ENCODE data around the gene A4GALT. TPM values are rescaled to one million over a fixed set of nuclear protein-coding genes. Genes with fewer than 3 reads are reported as not detected.
"Not testable (repeated sequence)": the region's sequence is repeated elsewhere in the genome, so short reads cannot be mapped to it uniquely, and the experiment has no call there.

Gene A4GALT
- total RNA-seq, 1 donor from 2014 or later = not detected

GRCh38 chr22:42691440-42691839, 29.2 kb downstream of the A4GALT start:
- Mint-ChIP-seq H3K9me3 (no peaks in the 10 kb centered on the region), H3K4me3 (no peak overlapping the region), H3K27ac (no peak overlapping the region), H3K4me1 (no peaks in the 10 kb centered on the region), H3K36me3 (ENCODE audit: low read depth) (no peaks in the 10 kb centered on the region), H3K27me3 (no peaks in the 10 kb centered on the region)
- DNase-seq = no peak
- intact Hi-C loops (cut with micrococcal nuclease) = no loop called here

- Mint-ChIP-seq H3K4me1 (no peaks in the 10 kb centered on the region), H3K9me3 (no peaks in the 10 kb centered on the region), H3K36me3 (ENCODE audit: low read depth) (no peaks in the 10 kb centered on the region), H3K27ac (no peak overlapping the region), H3K4me3 (no peak overlapping the region), H3K27me3 (no peaks in the 10 kb centered on the region)
- intact Hi-C loops (cut with micrococcal nuclease) = no loop called here
- no peak for DNase-seq
Measured at GRCh38 chr22:42688241-42689211, 32.1 kb downstream of the A4GALT start.

GRCh38 chr22:42686756-42687491, 33.7 kb downstream of the A4GALT start:
- Mint-ChIP-seq H3K9me3 (no peaks in the 10 kb centered on the region), H3K27ac (no peak overlapping the region), H3K36me3 (ENCODE audit: low read depth) (no peaks in the 10 kb centered on the region), H3K4me1 (no peaks in the 10 kb centered on the region), H3K27me3 (peaks cover 5% of the 10 kb centered on the region), H3K4me3 (no peak overlapping the region)
- intact Hi-C loops (cut with micrococcal nuclease) = no loop called here
- no peak for DNase-seq

- H3K4me1 Mint-ChIP-seq = no peaks in the 10 kb centered on the region
- H3K27me3 Mint-ChIP-seq = peaks cover 5% of the 10 kb centered on the region
- H3K36me3 Mint-ChIP-seq (ENCODE audit: low read depth) = no peaks in the 10 kb centered on the region
Measured at GRCh38 chr22:42685941-42686653, 34.6 kb downstream of the A4GALT start.

GRCh38 chr22:42684462-42685195, 36.0 kb downstream of the A4GALT start:
- Mint-ChIP-seq H3K36me3 (ENCODE audit: low read depth) (no peaks in the 10 kb centered on the region), H3K27me3 (peaks cover 5% of the 10 kb centered on the region), H3K27ac (no peak overlapping the region), H3K9me3 (peaks cover 4% of the 10 kb centered on the region), H3K4me3 (no peak overlapping the region), H3K4me1 (peaks cover 3% of the 10 kb centered on the region)
- intact Hi-C loops (cut with micrococcal nuclease) = no loop called here
- DNase-seq = no peak

More at GRCh38 chr22:42685941-42686653, 34.6 kb downstream of the A4GALT start:
- intact Hi-C loops (cut with micrococcal nuclease) = no loop called here
- DNase-seq = no peak
- H3K9me3 Mint-ChIP-seq = no peaks in the 10 kb centered on the region
- no peak overlapping the region for H3K27ac Mint-ChIP-seq
- H3K4me3 Mint-ChIP-seq = no peak overlapping the region

- no peak overlapping the region for H3K4me3 Mint-ChIP-seq
- H3K27me3 Mint-ChIP-seq = peaks cover 7% of the 10 kb centered on the region
- peaks cover 3% of the 10 kb centered on the region for H3K4me1 Mint-ChIP-seq
- no peaks in the 10 kb centered on the region for H3K36me3 Mint-ChIP-seq (ENCODE audit: low read depth)
- peaks cover 12% of the 10 kb centered on the region for H3K9me3 Mint-ChIP-seq
- H3K27ac Mint-ChIP-seq = no peak overlapping the region
- no peak for DNase-seq
- intact Hi-C loops (cut with micrococcal nuclease) = no loop called here
Measured at GRCh38 chr22:42683578-42684283, 36.9 kb downstream of the A4GALT start.

GRCh38 chr22:42682113-42682851, 38.4 kb downstream of the A4GALT start:
- Mint-ChIP-seq H3K9me3 (peaks cover 21% of the 10 kb centered on the region), H3K36me3 (ENCODE audit: low read depth) (no peaks in the 10 kb centered on the region), H3K27me3 (peaks cover 9% of the 10 kb centered on the region), H3K4me1 (peaks cover 3% of the 10 kb centered on the region), H3K27ac (no peak overlapping the region), H3K4me3 (no peak overlapping the region)
- DNase-seq = no peak
- intact Hi-C loops (cut with micrococcal nuclease) = no loop called here

- Mint-ChIP-seq H3K4me3 (no peak overlapping the region), H3K9me3 (peaks cover 21% of the 10 kb centered on the region), H3K27me3 (peaks cover 9% of the 10 kb centered on the region), H3K27ac (no peak overlapping the region), H3K4me1 (peaks cover 3% of the 10 kb centered on the region), H3K36me3 (ENCODE audit: low read depth) (no peaks in the 10 kb centered on the region)
- intact Hi-C loops (cut with micrococcal nuclease) = no loop called here
- DNase-seq = no peak
Measured at GRCh38 chr22:42680648-42681047, 40.0 kb downstream of the A4GALT start.

- intact Hi-C loops (cut with micrococcal nuclease) = no loop called here
- peaks cover 21% of the 10 kb centered on the region for H3K9me3 Mint-ChIP-seq
Measured at GRCh38 chr22:42679691-42680090, 41.0 kb downstream of the A4GALT start.

GRCh38 chr22:42678894-42679293, 41.8 kb downstream of the A4GALT start:
- Mint-ChIP-seq H3K36me3 (ENCODE audit: low read depth) (no peaks in the 10 kb centered on the region), H3K9me3 (peaks cover 21% of the 10 kb centered on the region), H3K4me3 (no peak overlapping the region), H3K27me3 (peaks cover 9% of the 10 kb centered on the region), H3K4me1 (peaks cover 3% of the 10 kb centered on the region), H3K27ac (no peak overlapping the region)
- intact Hi-C loops (cut with micrococcal nuclease) = no loop called here
- no peak for DNase-seq

More at GRCh38 chr22:42679691-42680090, 41.0 kb downstream of the A4GALT start:
- Mint-ChIP-seq H3K36me3 (ENCODE audit: low read depth) (no peaks in the 10 kb centered on the region), H3K4me3 (no peak overlapping the region), H3K27me3 (peaks cover 9% of the 10 kb centered on the region), H3K4me1 (peaks cover 3% of the 10 kb centered on the region), H3K27ac (no peak overlapping the region)
- DNase-seq = no peak

GRCh38 chr22:42677936-42678335, 42.7 kb downstream of the A4GALT start:
- H3K27ac Mint-ChIP-seq; intact Hi-C loops (cut with micrococcal nuclease); H3K36me3 Mint-ChIP-seq (ENCODE audit: low read depth); H3K27me3 Mint-ChIP-seq; H3K4me1 Mint-ChIP-seq; H3K4me3 Mint-ChIP-seq; DNase-seq: not testable (repeated sequence)
- H3K9me3 Mint-ChIP-seq = peaks cover 21% of the 10 kb centered on the region

- intact Hi-C loops (cut with micrococcal nuclease) = no loop called here
- DNase-seq = no peak
- Mint-ChIP-seq H3K4me3 (no peak overlapping the region), H3K27me3 (peaks cover 4% of the 10 kb centered on the region), H3K27ac (no peak overlapping the region), H3K36me3 (ENCODE audit: low read depth) (no peaks in the 10 kb centered on the region), H3K4me1 (peaks cover 8% of the 10 kb centered on the region), H3K9me3 (peaks cover 21% of the 10 kb centered on the region)
Measured at GRCh38 chr22:42676059-42676607, 44.5 kb downstream of the A4GALT start.
